UCSD-AML1 (cell line): ENCODE results near the gene GRIN2C.
"Not testable (repeated sequence)": the region's sequence is repeated elsewhere in the genome, so short reads cannot be mapped to it uniquely, and the experiment has no call there.

Source experiments
- DNase-seq: peaks from one replicate; lab custom pipeline; 2025; ENCODE audit not compliant: unreplicated experiment; lab: John Stamatoyannopoulos, UW

The GRIN2C gene

DNA sequence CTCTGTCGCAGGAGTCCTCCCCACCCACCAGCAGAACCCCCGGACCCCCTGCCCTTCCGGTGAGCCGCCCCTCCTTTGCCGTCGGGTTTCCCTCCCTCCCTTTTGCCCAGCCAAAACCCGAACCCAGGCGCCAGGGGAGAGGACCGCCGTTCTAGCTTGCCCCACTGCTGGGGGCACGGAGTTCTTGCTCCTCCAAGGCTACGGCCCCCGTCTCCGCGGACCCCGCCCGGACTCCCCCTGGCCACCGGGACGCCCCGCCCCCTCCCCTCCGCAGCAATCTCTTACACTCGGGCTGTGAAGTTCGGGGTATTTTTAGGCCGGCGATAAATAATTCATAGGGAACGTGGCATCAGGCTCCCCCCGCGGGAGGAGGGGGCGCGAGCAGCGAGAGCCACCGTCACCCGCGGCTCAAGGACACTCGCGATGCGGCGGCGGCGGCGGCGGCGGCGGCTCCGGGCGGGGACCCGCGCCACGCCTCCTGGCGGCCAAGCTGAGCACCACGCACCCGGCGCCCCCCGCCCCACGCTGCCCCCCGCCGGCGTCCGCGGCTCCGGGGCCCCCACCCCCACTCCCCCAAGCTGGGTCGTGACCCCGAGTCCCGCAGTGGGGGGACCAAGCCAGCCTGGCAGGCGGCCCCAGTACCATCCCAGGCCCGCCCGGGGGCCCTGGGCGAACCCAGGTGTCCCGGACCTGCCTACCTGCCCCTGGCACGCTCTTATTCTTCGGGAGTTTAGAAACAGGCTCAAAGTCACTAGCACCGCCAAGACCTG lies at the start of gene GRIN2C:
Gene GRIN2C (minus strand): TSS at position 427 of the 770 bp plus-strand sequence. CDS start 4,793 bp downstream, outside the sequence.
- no peak for DNase-seq

- not testable (repeated sequence) for DNase-seq
Observed at GRCh38 chr17:74909097-74909496, 49.4 kb upstream of the GRIN2C start.

DNA sequence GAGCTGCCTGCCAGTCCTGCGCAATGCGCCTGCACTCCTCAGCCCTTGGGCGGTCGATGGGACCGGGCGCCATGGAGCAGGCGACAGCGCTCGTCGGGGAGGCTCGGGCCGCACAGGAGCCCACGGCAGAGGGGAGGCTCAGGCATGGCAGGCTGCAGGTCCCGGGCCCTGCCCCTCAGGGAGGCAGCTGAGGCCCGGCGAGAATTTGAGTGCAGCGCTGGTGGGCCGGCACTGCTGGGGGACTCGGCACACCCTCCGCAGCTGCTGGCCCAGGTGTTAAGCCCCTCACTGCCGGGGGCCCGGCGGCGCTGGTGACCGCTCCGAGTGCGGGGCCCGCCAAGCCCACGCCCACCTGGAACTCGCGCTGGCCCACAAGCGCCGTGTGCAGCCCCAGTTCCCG lies 47.3 kb upstream of the GRIN2C start:
- DNase-seq = no peak

- DNase-seq = not testable (repeated sequence)
Observed at GRCh38 chr17:74906214-74906793, 46.6 kb upstream of the GRIN2C start.

DNA sequence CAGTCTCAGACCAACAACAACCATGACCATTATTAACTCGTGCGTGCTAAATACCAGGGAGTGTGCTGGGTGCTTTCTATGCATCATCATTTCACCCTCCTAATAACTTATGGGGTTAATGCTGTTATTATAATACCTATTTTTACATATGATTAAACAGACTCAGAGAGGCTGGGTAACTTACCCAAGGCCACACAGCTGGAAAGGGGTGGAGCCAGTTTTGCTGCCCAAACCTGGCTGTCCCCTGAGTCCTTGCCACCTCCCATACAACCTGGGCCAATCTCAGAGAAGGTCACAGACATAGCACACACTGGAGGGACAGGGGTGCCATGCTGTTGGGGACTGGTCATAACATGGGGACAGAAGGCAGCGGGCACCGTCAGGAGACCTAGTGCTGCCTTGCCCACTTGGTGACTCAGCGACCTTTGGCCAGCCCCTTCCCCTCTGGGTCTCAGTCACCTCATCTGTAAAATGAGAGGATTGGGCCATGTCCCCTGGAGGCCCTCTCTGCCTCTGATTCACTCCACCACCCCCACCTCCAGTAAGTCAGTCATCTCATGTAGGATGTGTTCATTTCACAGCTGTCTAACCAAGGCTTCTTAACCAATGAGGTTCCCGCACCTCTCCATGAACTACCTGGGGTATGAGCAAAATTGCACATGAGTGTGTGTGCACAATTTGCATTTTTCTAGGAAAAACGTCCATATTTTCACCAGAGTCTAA lies 45.2 kb upstream of the GRIN2C start:
- DNase-seq = no peak

DNA sequence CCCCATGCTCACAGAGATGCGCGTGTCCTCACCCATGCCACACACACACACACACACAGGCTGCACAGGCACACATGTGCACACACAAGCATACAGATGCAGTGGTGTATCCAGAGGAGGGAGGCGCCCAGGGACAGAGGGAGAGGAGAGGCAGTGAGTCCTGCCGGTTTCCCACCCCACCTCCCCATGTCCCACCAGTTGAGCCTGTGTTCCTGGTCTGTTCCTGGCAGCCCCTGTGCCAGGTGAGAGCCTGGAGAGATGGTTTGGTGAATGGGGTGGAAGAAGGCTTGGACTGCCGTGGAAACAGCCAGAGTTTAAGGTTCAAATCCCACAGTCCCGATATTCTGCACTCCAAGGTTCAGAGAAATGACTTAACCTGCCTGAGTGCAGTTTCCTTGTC lies 44.0 kb upstream of the GRIN2C start:
- DNase-seq = no peak

DNA sequence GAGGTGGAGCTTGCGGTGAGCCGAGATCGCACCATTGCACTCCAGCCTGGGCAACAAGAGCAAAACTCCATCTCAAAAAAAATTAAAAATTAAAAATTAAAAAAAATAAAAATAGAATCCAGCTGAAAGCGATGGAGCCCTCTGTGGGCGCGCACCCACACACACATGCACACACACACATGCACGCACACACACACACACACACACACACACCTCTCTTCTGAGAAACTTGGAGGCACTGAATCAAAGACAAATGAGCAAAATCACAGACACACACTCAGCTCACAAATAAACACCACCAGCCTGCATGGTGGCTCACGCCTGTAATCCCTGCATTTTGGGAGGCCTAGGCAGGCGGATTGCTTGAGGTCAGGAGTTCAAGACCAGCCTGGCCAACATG lies 43.3 kb upstream of the GRIN2C start:
- no peak for DNase-seq

- DNase-seq = no peak
Observed at GRCh38 chr17:74901353-74902135, 41.9 kb upstream of the GRIN2C start.

GRCh38 chr17:74900208-74900607 lies 40.5 kb upstream of the GRIN2C start:
- DNase-seq = no peak

GRCh38 chr17:74898376-74898946 lies 38.8 kb upstream of the GRIN2C start:
- no peak for DNase-seq

DNA sequence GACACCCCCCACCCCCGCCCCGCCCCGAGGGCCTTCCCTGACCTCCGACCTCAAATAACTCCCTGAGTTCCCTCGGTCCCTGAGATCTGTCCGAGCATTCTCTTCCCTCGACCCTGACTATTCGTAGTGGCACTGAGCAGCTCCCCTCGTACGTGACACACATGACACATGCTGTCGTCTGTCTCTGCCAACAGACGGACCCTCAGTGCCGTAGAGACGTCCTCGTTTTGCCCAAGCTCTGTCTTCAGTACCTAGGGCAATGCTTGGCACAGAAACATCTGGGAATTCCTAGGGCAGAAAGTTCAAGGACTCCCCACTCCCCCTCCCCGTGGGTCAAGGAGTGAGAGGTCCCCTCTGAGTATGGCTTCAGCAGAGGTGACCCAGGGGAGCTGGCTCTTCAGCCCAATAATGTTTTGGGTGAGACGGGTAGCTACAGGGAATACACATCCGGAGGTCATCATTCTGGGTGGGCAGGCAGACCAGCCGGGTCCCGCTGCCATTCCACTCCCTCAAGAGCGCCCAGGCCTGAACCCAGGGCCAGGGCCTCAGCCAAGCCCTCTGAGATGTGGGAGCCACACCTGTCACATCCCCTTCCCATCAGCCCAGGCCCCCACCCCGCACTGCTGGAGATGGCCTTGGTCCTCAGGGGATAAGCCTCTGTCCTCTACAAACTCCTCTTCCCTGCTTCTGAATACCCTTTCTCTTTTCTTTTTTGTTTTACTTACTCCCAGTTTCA lies 34.4 kb upstream of the GRIN2C start:
- no peak for DNase-seq

DNA sequence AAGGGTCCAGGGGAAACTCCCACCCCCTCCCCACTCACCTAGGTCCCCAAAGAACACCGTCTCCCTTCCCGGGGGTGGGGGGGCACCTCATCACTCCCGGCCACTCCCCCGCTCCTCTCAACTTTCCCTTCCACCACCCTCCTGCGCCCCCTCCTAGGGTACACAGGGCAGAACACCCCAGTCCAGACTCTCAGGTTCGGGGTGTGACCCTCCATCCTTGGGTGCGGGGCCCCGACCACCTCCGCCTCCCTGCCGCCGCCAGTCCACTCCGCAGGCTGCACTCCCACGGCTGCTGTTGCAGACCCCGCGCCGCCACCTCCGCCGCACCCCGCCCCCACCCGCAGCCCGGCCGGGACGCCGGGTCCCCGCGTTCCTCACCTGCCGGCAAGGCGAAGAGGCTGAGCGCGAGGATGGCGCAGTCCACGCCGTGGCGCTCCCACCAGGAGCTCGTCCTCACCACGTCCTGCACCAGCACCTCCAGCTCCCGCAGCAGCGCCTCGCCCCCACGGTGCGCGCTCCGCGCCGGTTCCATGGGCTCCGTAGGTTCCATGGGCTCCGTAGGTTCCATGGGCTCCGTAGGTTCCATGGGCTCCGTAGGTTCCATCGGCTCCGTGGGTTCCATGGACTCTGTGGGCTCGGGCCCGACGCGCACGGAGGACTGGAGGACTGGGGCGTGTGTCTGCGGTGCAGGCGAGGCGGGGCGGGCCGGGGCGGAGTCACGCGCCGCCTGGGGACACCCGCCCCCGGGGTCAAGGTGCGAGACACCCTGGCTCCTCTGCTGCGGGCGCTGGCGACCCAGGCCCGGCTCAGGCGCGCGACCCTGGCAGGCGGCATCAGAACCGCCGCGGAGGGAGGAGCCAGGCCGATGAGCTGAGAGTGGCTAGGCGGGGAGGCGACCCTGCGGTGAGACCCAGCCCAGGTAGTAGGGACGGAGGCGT lies 33.6 kb upstream of the GRIN2C start, which contains the start of gene FADS6:
Gene FADS6 (minus strand): TSS at position 660 of the 938 bp plus-strand sequence. CDS start 38 bp downstream, at position 622.
- DNase-seq = no peak

DNA sequence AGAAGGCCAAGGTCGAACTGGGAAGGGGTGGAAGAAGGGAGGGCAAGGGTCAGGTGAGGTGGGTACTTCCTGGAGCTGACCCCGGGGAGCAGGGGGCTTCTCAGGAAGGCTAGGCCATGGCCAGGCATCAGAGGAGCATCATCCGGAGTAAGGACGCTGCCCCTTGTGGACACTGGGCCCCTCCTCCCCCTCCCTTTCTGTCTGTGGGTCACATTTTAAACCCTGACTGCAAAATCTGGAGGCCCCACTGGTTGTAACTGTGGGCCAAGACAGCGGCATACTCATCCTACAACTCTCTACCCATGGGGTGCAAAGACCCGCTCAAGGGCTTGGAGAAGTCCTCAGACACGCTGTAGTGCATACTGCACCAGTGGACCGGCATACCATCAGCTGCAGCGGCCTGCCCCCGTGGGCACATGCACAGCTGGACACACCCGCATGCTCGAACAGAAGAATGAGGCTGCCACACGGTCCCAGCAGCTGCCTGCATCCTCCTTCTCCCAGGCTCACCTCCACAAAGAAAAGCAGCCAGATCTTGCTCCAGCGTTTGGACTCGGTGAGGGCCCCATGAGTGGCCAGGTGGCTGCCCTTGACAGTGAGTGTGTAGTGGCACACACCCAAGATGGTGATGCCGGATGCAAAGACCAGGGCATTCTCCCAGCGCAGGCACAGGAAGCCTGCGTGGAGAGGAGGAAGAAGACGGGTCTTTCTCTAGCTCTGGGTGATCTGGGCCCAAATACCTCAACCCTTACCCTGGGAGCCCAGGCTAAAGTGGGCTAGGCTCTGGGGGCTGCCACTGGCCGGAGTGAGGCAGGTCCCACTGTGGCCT lies 32.5 kb upstream of the GRIN2C start:
- no peak for DNase-seq

GRCh38 chr17:74890554-74890953 lies 30.9 kb upstream of the GRIN2C start:
- DNase-seq = no peak

GRCh38 chr17:74888469-74888868 lies 28.8 kb upstream of the GRIN2C start:
- no peak for DNase-seq

DNA sequence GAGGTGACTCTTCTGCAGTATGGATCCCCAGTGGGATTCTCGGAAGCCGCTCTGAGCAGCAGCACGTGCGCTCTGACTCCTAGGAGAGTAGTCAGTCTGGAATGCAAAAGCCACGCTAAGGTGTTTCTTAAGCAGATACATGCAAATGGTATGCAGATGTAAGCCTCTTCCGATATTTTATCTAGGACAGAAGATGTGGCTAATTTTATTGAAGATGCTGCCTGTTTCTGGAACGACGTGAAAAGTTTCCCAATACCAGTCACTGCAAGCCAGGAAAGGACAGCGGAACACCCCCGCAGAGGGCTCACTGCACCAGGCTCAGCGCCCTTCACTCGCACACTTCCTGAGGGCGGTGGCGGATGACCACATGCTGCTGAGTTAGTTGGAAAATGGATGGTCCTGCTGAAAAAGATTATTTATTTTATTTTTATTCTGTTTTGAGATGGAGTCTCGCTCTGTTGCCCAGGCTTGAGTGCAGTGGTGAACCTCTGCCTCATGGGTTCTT lies 23.6 kb upstream of the GRIN2C start:
- DNase-seq = peak; percentile 42

GRCh38 chr17:74882517-74883240 lies 23.0 kb upstream of the GRIN2C start:
- DNase-seq = no peak
